HG02970 (cell line): Measurements from ENCODE around the gene GPRIN3.
"Not testable (repeated sequence)": the region's sequence is repeated elsewhere in the genome, so short reads cannot be mapped to it uniquely, and the experiment has no call there.

Source experiments
- ATAC-seq: cut with Tn5 transposase; IDR thresholded peaks from one replicate; pipeline ENCODE4 v1.9.1; 2021; ENCODE audit warnings: mild to moderate bottlenecking, moderate library complexity, moderate number of reproducible peaks; ENCODE audit not compliant: unreplicated experiment, low FRiP score

Gene GPRIN3

GRCh38 chr4:89314291-89314690 is 6.7 kb upstream of the GPRIN3 start:
- ATAC-seq: no peak

GRCh38 chr4:89312066-89312465 is 4.5 kb upstream of the GPRIN3 start:
- no peak for ATAC-seq

- no peak for ATAC-seq
Observed at GRCh38 chr4:89311433-89311832, 3.8 kb upstream of the GPRIN3 start.

GRCh38 chr4:89309154-89309553 is 1.6 kb upstream of the GPRIN3 start:
- ATAC-seq: not testable (repeated sequence)

- no peak for ATAC-seq
Observed at GRCh38 chr4:89308161-89308500, 531 bp upstream of the GPRIN3 start.

- ATAC-seq: no peak
Observed at GRCh38 chr4:89307178-89307445, 488 bp downstream of the GPRIN3 start.

- ATAC-seq: no peak
Observed at GRCh38 chr4:89306486-89307177, 968 bp downstream of the GPRIN3 start.

GRCh38 chr4:89305712-89306437 is 1.7 kb downstream of the GPRIN3 start:
- ATAC-seq: no peak

GRCh38 chr4:89305028-89305427 is 2.6 kb downstream of the GPRIN3 start:
- ATAC-seq: no peak

- ATAC-seq: no peak
Observed at GRCh38 chr4:89303814-89304388, 3.7 kb downstream of the GPRIN3 start.

GRCh38 chr4:89303177-89303576 is 4.4 kb downstream of the GPRIN3 start:
- ATAC-seq: no peak

- no peak for ATAC-seq
Observed at GRCh38 chr4:89301902-89302301, 5.7 kb downstream of the GPRIN3 start.

- ATAC-seq: no peak
Observed at GRCh38 chr4:89301003-89301402, 6.6 kb downstream of the GPRIN3 start.

- ATAC-seq: no peak
Observed at GRCh38 chr4:89300499-89300898, 7.1 kb downstream of the GPRIN3 start.

GRCh38 chr4:89300060-89300459 is 7.5 kb downstream of the GPRIN3 start:
- ATAC-seq: no peak

- ATAC-seq: no peak
Observed at GRCh38 chr4:89299153-89299791, 8.3 kb downstream of the GPRIN3 start.

- no peak for ATAC-seq
Observed at GRCh38 chr4:89298788-89299152, 8.8 kb downstream of the GPRIN3 start.

- no peak for ATAC-seq
Observed at GRCh38 chr4:89298155-89298554, 9.4 kb downstream of the GPRIN3 start.

GRCh38 chr4:89296896-89297295 is 10.7 kb downstream of the GPRIN3 start:
- no peak for ATAC-seq

GRCh38 chr4:89296399-89296798 is 11.2 kb downstream of the GPRIN3 start:
- ATAC-seq: no peak

GRCh38 chr4:89295415-89295927 is 12.1 kb downstream of the GPRIN3 start:
- no peak for ATAC-seq
